NT2/D1 (cell line): ENCODE data around the gene RASA1.

Source experiments
- DNase-seq: peaks from one replicate; pipeline ENCODE4 v3.0.0-alpha.2; 2011; ENCODE audit warnings: low read depth, low spot score
- H3K27me3 ChIP-seq: 2 replicates; pipeline ENCODE4 v1.6.0; 2011; ENCODE audit warnings: mild to moderate bottlenecking; ENCODE audit not compliant: insufficient read length, insufficient read depth
- H3K36me3 ChIP-seq: 2 replicates; pipeline ENCODE4 v1.6.1; 2011; ENCODE audit warnings: mild to moderate bottlenecking, low read length, mixed read lengths; ENCODE audit not compliant: insufficient read depth, insufficient read length
- H3K4me1 ChIP-seq: 2 replicates; pipeline ENCODE4 v1.5.1; 2011; ENCODE audit not compliant: insufficient read depth, insufficient read length
- H3K4me3 ChIP-seq: 2 replicates; pipeline ENCODE4 v1.5.1; 2011; ENCODE audit warnings: low read depth; ENCODE audit not compliant: insufficient read length
- H3K9ac ChIP-seq: 2 replicates; pipeline ENCODE4 v1.6.0; 2011; ENCODE audit warnings: low read depth; ENCODE audit not compliant: insufficient read length
- H3K9me3 ChIP-seq: 2 replicates; pipeline ENCODE4 v1.5.1; 2011; ENCODE audit warnings: mild to moderate bottlenecking, low read length; ENCODE audit not compliant: insufficient read depth
- SUZ12 ChIP-seq: IDR thresholded peaks from 2 replicates; pipeline ENCODE4 v1.6.1; 2011; ENCODE audit not compliant: insufficient read length, insufficient read depth; ENCODE audit errors: extremely low read depth
- YY1 ChIP-seq: IDR thresholded peaks from 2 replicates; pipeline ENCODE4 v1.6.1; 2011; ENCODE audit not compliant: insufficient read length, insufficient read depth
- ZNF274 ChIP-seq: IDR thresholded peaks from 2 replicates; pipeline ENCODE4 v1.6.1; 2011; ENCODE audit warnings: mild to moderate bottlenecking, low read depth, low read length

Gene RASA1

DNA sequence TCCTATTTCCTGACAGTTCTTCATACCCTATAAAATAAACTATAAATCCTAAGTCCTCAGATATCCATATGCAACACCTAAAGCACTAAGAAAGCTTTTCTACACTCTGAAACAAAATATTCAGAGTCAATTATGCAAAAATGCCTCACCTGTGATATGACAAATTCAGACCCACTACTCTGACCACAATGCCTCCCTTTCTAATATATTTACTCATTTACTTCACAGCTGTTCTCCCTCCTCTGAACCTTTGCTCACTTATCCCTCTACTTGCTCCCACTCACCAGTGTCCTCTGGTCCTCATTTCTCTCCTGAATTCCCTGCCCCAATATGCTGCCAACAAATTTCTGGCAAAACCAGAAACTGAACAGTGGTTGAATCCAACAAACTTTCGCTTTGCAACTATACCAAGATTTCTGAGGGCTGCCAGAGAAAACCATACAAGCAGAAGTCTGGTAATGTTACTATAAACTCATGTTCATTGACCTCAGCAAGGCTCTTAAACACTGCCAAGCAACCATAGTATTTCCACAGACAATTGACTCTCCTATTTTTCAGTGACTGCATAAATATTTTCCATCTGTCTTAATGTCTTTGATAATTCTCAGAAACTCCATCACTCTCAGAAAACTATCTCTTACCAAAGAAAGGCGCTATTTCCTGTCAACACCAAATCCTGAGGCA, 137.9 kb downstream of the RASA1 start:
- Histone ChIP-seq H3K4me3 (no peak overlapping the region), H3K4me1 (no peaks in the 10 kb centered on the region), H3K9ac (no peak overlapping the region), H3K27me3 (no peaks in the 10 kb centered on the region), H3K36me3 (peaks cover 83% of the 10 kb centered on the region), H3K9me3 (no peaks in the 10 kb centered on the region)
- no peak for DNase-seq
- no peak for TF ChIP-seq YY1
- TF ChIP-seq ZNF274, result no peak
- no peak for TF ChIP-seq SUZ12

DNA sequence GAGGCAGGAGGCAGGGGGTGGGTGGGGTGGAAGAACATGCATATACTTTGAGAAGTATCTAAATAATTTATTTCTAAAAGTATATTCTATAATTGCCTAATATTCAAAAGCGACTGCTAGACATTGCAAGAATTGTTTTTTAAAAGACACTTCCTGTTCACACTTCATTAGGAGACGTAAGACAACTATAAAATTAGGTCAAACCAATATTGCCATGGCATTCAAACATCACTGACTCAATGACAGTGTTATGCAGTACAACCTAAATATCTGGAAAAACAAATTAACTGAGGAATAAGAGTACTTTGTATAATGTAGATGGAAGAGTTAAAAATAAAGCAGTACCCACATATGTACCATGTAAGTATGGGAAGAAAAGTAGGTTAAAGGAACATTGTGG, 140.5 kb downstream of the RASA1 start:
- no peak overlapping the region for H3K9ac ChIP-seq
- H3K4me1 ChIP-seq, result no peaks in the 10 kb centered on the region
- H3K36me3 ChIP-seq, result peaks cover 70% of the 10 kb centered on the region
- H3K27me3 ChIP-seq, result no peaks in the 10 kb centered on the region
- DNase-seq, result no peak
- no peak for TF ChIP-seq YY1
- no peak for TF ChIP-seq ZNF274
- TF ChIP-seq SUZ12, result no peak
- no peaks in the 10 kb centered on the region for H3K9me3 ChIP-seq
- no peak overlapping the region for H3K4me3 ChIP-seq

DNA sequence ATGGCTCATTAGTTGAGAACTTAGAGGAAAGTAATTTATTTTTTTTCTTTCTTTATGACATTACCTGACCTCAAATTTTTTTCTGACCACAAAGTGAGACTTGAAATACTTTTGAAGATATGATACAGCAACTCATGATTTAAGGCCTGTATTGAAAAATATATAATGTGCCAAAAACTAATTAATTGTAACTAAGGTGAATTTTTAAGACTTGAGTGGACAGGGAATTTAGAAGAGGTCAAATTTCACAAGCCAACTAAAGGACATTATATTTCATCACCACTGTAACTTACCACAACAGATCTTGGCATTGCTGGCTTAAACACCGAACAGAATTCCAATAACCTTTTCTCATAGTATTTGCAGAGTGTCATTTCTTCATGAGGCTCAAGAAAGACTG, 143.2 kb downstream of the RASA1 start:
- no peak for DNase-seq
- no peaks in the 10 kb centered on the region for H3K9me3 ChIP-seq
- no peak overlapping the region for H3K9ac ChIP-seq
- H3K4me3 ChIP-seq, result no peak overlapping the region
- TF ChIP-seq SUZ12 (no peak), YY1 (no peak), ZNF274 (no peak)
- H3K27me3 ChIP-seq, result no peaks in the 10 kb centered on the region
- H3K4me1 ChIP-seq, result no peaks in the 10 kb centered on the region
- peaks cover 51% of the 10 kb centered on the region for H3K36me3 ChIP-seq

DNA sequence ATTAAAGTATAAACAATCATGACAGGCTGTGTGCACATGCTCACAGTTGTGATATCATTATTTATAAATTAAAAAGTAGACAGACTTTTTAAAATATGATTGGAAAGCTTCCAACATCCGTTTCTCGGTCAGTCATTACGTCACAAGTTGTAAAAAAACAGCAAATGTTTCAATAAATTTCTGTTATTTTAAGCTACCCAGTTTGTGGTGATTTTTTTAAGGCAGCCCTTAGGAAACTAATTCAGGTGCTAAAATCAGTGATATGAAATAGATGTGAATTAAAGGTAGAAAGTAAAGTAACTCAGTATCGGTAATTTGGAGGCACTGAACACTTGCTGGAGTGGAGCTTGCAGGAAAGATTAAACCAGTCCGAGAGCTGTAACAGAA, 143.9 kb downstream of the RASA1 start:
- Histone ChIP-seq H3K4me3 (peak overlapping the region; percentile 97), H3K9me3 (no peaks in the 10 kb centered on the region), H3K9ac (peak overlapping the region; percentile 97), H3K4me1 (no peaks in the 10 kb centered on the region), H3K27me3 (no peaks in the 10 kb centered on the region), H3K36me3 (peaks cover 45% of the 10 kb centered on the region)
- TF ChIP-seq YY1 (no peak), ZNF274 (no peak), SUZ12 (no peak)
- DNase-seq, result no peak

DNA sequence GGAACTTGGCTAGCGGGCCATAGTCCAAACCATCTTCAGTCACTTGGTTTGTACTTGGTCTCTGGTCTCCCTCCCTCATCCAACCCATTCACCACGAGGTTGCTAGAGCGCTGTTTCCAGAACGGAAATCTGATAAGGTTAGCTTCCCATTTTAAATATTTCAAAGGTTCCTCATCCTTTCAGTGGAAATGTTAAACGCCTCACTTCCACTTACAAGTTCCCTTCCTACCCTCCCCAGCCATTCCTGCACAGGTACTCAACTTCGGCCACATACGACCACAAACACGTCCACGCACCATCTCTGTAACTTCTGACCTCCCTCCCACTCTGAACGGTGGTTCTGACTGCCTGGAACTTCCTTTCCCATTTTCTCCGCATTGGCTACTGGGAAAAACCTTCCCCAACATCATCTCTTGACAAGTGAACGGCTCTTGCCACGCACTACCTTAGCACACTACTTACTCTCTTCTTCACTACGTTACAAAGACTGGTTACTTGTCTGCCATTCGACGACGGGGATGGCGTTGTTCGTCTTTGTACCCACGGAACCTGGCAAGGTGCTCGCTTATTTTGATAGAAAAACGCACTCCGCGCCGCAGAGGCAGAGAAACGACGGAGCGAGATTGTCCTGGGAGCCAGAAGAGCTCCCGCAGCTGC, 144.4 kb downstream of the RASA1 start:
- H3K9me3 ChIP-seq, result no peaks in the 10 kb centered on the region
- H3K27me3 ChIP-seq, result no peaks in the 10 kb centered on the region
- peaks cover 40% of the 10 kb centered on the region for H3K36me3 ChIP-seq
- H3K9ac ChIP-seq, result peak overlapping the region; percentile 97
- no peaks in the 10 kb centered on the region for H3K4me1 ChIP-seq
- no peak for DNase-seq
- peak overlapping the region; percentile 97 for H3K4me3 ChIP-seq
- TF ChIP-seq ZNF274 (no peak), YY1 (no peak), SUZ12 (no peak)

DNA sequence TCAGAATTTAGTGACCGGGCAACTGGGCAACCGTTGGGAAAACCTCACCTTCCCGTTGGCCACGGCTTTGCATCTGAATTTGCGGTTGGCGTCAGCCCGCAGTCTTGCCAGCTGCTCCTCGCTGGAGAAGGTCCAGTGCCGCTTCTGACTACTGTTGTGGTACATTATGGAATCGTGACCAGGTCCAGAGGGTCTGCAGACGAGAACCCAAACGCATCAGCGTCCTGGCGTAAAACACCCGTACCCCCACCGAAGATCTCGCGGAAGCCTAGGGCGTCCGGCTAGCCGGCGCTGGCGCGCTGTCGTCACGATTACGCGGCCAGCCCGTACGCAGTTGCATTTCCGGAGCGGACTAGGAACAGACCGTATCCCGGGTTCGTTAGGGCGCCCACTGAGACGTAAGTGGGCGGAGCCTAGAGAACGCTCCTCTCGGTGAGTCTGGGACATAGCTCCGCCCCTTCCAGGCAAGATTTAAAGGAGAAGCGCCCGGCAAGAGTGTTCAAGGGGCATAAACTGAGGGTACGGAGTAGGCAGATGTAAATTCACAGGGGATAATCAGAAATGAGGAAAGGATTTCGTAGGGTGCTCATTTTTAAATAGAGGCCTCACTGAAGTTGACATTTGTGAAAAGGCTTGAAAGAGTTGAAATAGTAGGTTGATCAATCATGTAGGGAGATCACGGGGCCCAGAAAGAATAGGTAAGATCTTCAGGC, 145.1 kb downstream of the RASA1 start, which contains the start of gene CCNH:
Gene CCNH, minus strand, starts transcription at position 301 of the 713 bp plus-strand sequence. Its CDS starts 136 bp downstream, at position 165.
- no peaks in the 10 kb centered on the region for H3K27me3 ChIP-seq
- no peaks in the 10 kb centered on the region for H3K9me3 ChIP-seq
- H3K9ac ChIP-seq, result peak within 1 kb of the TSS; percentile 97
- no peaks in the 10 kb centered on the region for H3K4me1 ChIP-seq
- TF ChIP-seq SUZ12, result no peak
- TF ChIP-seq ZNF274, result no peak
- TF ChIP-seq YY1, result no peak
- peak; percentile 93 for DNase-seq
- H3K4me3 ChIP-seq, result peak within 1 kb of the TSS; percentile 97
- H3K36me3 ChIP-seq, result peaks cover 34% of the 10 kb centered on the region

DNA sequence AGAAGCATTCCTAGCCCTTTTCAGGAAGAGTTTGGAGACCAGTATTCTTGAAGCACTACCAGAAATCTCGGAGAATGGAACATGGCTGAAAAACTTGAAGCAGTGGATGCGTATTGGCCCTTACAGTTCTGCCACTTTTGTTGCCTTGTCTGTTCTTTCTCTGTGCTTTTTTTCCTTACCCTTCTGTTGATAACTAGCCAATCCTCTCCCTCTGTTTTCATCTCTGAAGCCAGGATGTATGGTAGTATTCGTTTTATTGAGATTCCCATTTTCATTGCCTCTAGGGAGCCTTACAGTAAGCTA, 145.6 kb downstream of the RASA1 start:
- Histone ChIP-seq H3K9me3 (no peaks in the 10 kb centered on the region), H3K9ac (peak overlapping the region; percentile 56), H3K4me3 (peak overlapping the region; percentile 97)

More for the DNA sequence above, 145.6 kb downstream of the RASA1 start:
- H3K4me1 ChIP-seq, result no peaks in the 10 kb centered on the region
- no peaks in the 10 kb centered on the region for H3K27me3 ChIP-seq
- no peak for DNase-seq
- peaks cover 29% of the 10 kb centered on the region for H3K36me3 ChIP-seq
- TF ChIP-seq YY1 (no peak), ZNF274 (no peak), SUZ12 (no peak)
